Caco-2 (cell line): ENCODE measurements around the gene TAAR8. TPM values are rescaled to one million over a fixed set of nuclear protein-coding genes. Genes with fewer than 3 reads are reported as not detected.

Experiments used
- BruUV-seq: library from RNA; stranded (reverse); fragments of 400-500 nt; replicated peaks from 2 replicates; lab custom pipeline; 2021; lab: Mats Ljungman, UMichigan
- CTCF ChIA-PET: fragments of 300-600 bp; sonication (Branson Sonifier 250); formaldehyde crosslinking; loops from one replicate; lab custom pipeline; 2022; ENCODE audit warnings: antibody characterized with exemption; lab: Charles Lee
- POLR2A ChIA-PET: fragments of 300-600 bp; sonication (Branson Sonifier 250); formaldehyde crosslinking; loops from one replicate; lab custom pipeline; 2022; ENCODE audit warnings: antibody characterized with exemption; lab: Charles Lee
- DNase-seq, 2 experiments: peaks; one replicate each; pipeline versions ENCODE4 v3.0.0 to v3.0.0-alpha.2; 2020 to 2022
- H3K27me3 ChIP-seq: replicated peaks from 2 replicates; pipeline ENCODE4 v1.6.0; 2011; ENCODE audit warnings: low read length; ENCODE audit not compliant: control insufficient read depth, insufficient read depth
- H3K36me3 ChIP-seq: 2 replicates; pipeline ENCODE4 v1.5.1; 2011; ENCODE audit warnings: low read length; ENCODE audit not compliant: control insufficient read depth, insufficient read depth
- H3K4me1 ChIP-seq: fragments of 250-450 bp; sonication (Bioruptor Pico); 2 replicates; pipeline ENCODE4 v1.5.1; 2020; ENCODE audit warnings: mild to moderate bottlenecking
- H3K4me3 ChIP-seq: 2 replicates; pipeline ENCODE4 v1.5.1; 2011; ENCODE audit warnings: low read depth, mild to moderate bottlenecking, control low read depth, low read length
- H3K9me3 ChIP-seq: fragments of 250-450 bp; sonication (Bioruptor Pico); 2 replicates; pipeline ENCODE4 v1.5.1; 2020; ENCODE audit warnings: mild to moderate bottlenecking, moderate library complexity
- H3K27ac Mint-ChIP-seq: one replicate; pipeline ENCODE4 v1.8.0; 2022; ENCODE audit warnings: mixed read lengths; ENCODE audit not compliant: unreplicated experiment
- H3K27me3 Mint-ChIP-seq: one replicate; pipeline ENCODE4 v1.8.0; 2022; ENCODE audit warnings: mixed read lengths; ENCODE audit not compliant: insufficient read depth, unreplicated experiment
- H3K36me3 Mint-ChIP-seq: one replicate; pipeline ENCODE4 v1.8.0; 2022; ENCODE audit warnings: mild to moderate bottlenecking, mixed read lengths; ENCODE audit not compliant: insufficient read depth, unreplicated experiment
- H3K4me1 Mint-ChIP-seq: one replicate; pipeline ENCODE4 v1.8.0; 2022; ENCODE audit warnings: low read depth, mixed read lengths; ENCODE audit not compliant: unreplicated experiment
- H3K4me3 Mint-ChIP-seq: one replicate; pipeline ENCODE4 v1.8.0; 2022; ENCODE audit warnings: mild to moderate bottlenecking, moderate library complexity, mixed read lengths; ENCODE audit not compliant: unreplicated experiment
- H3K9me3 Mint-ChIP-seq: one replicate; pipeline ENCODE4 v1.8.0; 2022; ENCODE audit warnings: mixed read lengths; ENCODE audit not compliant: unreplicated experiment
- CTCF ChIP-seq, 2 experiments: fragments of 200-600 bp in 1 of 2; IDR thresholded peaks; 1 replicate in 1 of 2; 2 replicates in 1 of 2; pipeline versions ENCODE4 v1.5.1 to v1.8.0; 2011 to 2022; ENCODE audit warnings: antibody characterized with exemption in 1 of 2, control low read depth in 1 of 2, inconsistent platforms in 1 of 2, low read depth in 1 of 2, low read length in 1 of 2, mild to moderate bottlenecking in 1 of 2, moderate library complexity in 1 of 2; ENCODE audit not compliant: insufficient read depth in 1 of 2, severe bottlenecking in 1 of 2, unreplicated experiment in 1 of 2
- intact Hi-C: fragments of 100-400 bp; cut with micrococcal nuclease; formaldehyde crosslinking; loops from one replicate; pipeline ENCODE4 v1.10.0; 2022; ENCODE audit not compliant: unreplicated experiment
- total RNA-seq: library from RNA; stranded (reverse); gene quantifications from 2 replicates; pipeline ENCODE4 v1.2.3, GENCODE V29; 2022

The TAAR8 gene
- total RNA-seq, 1 experiment from 2014 or later: not detected

DNA sequence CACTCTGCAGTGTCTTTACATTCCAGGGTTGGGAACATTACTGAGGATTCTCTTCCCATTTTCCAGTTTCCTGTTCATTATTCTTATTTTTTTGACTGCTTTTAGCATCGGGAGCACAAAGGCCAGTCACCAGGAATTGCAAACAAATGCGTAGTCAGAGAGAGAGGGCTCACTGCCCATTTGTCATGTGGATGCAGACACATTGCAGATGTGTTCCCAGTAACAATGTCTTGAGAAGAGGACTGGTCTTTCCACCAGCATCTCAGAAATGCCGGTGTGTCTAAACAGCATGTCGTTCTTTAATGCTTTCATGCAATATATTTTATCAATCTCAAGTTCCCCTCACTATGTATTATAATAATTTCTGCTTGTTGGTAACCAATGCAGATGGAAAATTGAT lies 16.7 kb downstream of the TAAR8 start:
- DNase-seq: no peak
- peaks cover 5% of the 10 kb centered on the region for H3K4me1 Mint-ChIP-seq
- intact Hi-C loops: no loop called here

DNA sequence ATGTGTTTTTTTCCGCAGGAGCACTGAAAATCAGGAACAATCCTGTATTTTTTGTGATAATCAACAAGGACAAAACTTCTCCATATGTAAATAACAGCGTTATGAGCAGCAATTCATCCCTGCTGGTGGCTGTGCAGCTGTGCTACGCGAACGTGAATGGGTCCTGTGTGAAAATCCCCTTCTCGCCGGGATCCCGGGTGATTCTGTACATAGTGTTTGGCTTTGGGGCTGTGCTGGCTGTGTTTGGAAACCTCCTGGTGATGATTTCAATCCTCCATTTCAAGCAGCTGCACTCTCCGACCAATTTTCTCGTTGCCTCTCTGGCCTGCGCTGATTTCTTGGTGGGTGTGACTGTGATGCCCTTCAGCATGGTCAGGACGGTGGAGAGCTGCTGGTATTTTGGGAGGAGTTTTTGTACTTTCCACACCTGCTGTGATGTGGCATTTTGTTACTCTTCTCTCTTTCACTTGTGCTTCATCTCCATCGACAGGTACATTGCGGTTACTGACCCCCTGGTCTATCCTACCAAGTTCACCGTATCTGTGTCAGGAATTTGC lies 17.8 kb downstream of the TAAR8 start, which contains the start of gene TAAR6:
Gene TAAR6, plus strand, starts transcription at position 102 of the 557 bp plus-strand sequence. Its CDS starts 0 bp downstream, at position 102.
- POLR2A ChIA-PET: no interaction called here

More for the DNA sequence above, 16.7 kb downstream of the TAAR8 start:
- Mint-ChIP-seq H3K36me3 (no peaks in the 10 kb centered on the region), H3K27ac (no peak overlapping the region), H3K4me3 (no peak overlapping the region), H3K27me3 (peaks cover 5% of the 10 kb centered on the region), H3K9me3 (no peaks in the 10 kb centered on the region)
- no peak for TF ChIP-seq CTCF (IDR thresholded peaks at IDR 0.05; ENCODE audit: insufficient read depth in 1 of 2, low read depth in 1 of 2, low read length in 1 of 2, severe bottlenecking in 1 of 2, unreplicated experiment in 1 of 2)
- ChIA-PET CTCF (no interaction called here), POLR2A (no interaction called here)
- no peaks in the 10 kb centered on the region for H3K27me3 ChIP-seq
- BruUV-seq: no TSS peak
- H3K36me3 ChIP-seq: no peaks in the 10 kb centered on the region
- no peaks in the 10 kb centered on the region for H3K9me3 ChIP-seq
- no peak overlapping the region for H3K4me3 ChIP-seq
- H3K4me1 ChIP-seq: peaks cover 3% of the 10 kb centered on the region; the same call in 1 of the 2 replicates

DNA sequence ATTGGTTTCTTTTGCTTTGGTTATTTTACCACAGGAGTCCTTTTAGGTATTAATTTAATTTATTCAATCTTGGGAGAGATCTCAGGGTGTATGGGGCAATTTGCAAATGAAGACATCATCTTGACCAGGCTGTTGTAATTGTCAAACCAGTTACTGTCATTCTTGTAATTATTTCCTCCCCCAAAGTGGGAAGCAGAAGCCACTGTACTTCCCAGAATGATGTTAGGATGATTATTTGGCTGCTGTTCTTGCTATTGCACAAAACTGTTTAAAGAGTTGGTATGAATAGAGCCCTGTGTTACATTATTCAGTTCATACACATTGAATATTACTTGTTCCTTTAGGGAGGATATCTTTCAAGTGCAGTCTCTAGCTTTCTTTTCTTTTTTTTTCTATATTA lies 19.3 kb downstream of the TAAR8 start:
- no TSS peak for BruUV-seq
- Histone ChIP-seq H3K4me1 (peaks cover 3% of the 10 kb centered on the region; the same call in 1 of the 2 replicates), H3K36me3 (no peaks in the 10 kb centered on the region), H3K9me3 (no peaks in the 10 kb centered on the region), H3K27me3 (no peaks in the 10 kb centered on the region), H3K4me3 (no peak overlapping the region)
- Mint-ChIP-seq H3K4me1 (peaks cover 5% of the 10 kb centered on the region), H3K4me3 (no peak overlapping the region), H3K9me3 (no peaks in the 10 kb centered on the region), H3K27me3 (peaks cover 2% of the 10 kb centered on the region), H3K27ac (no peak overlapping the region), H3K36me3 (no peaks in the 10 kb centered on the region)
- intact Hi-C loops: no loop called here
- CTCF ChIA-PET: no interaction called here
- DNase-seq: no peak
- no peak for TF ChIP-seq CTCF (IDR thresholded peaks at IDR 0.05; ENCODE audit: insufficient read depth in 1 of 2, low read depth in 1 of 2, low read length in 1 of 2, severe bottlenecking in 1 of 2, unreplicated experiment in 1 of 2)
- POLR2A ChIA-PET: interaction anchor here (0.6 kb wide), 1 partner anchor 25 kb away, joined by 3 read pairs; no protein-coding TSS in a partner anchor

More for the DNA sequence above, 17.8 kb downstream of the TAAR8 start, which contains the start of gene TAAR6:
- BruUV-seq: no TSS peak
- H3K4me3 Mint-ChIP-seq: no peak within 1 kb of the TSS
- Histone ChIP-seq H3K9me3 (no peaks in the 10 kb centered on the region), H3K36me3 (no peaks in the 10 kb centered on the region), H3K4me1 (peaks cover 3% of the 10 kb centered on the region; the same call in 1 of the 2 replicates), H3K27me3 (no peaks in the 10 kb centered on the region), H3K4me3 (no peak within 1 kb of the TSS)
- H3K36me3 Mint-ChIP-seq: no peaks in the 10 kb centered on the region
- intact Hi-C loops: no loop called here
- CTCF ChIA-PET: no interaction called here
- TF ChIP-seq CTCF (IDR thresholded peaks at IDR 0.05; ENCODE audit: insufficient read depth in 1 of 2, low read depth in 1 of 2, low read length in 1 of 2, severe bottlenecking in 1 of 2, unreplicated experiment in 1 of 2): no peak
- peaks cover 5% of the 10 kb centered on the region for H3K4me1 Mint-ChIP-seq
- H3K9me3 Mint-ChIP-seq: no peaks in the 10 kb centered on the region
- H3K27me3 Mint-ChIP-seq: peaks cover 5% of the 10 kb centered on the region
- no peak within 1 kb of the TSS for H3K27ac Mint-ChIP-seq
- DNase-seq: no peak
